HG03196 (cell line): ENCODE data around the gene UNC5B.
"Not testable (repeated sequence)": the region's sequence is repeated elsewhere in the genome, so short reads cannot be mapped to it uniquely, and the experiment has no call there.

Source experiments
- ATAC-seq: cut with Tn5 transposase; IDR thresholded peaks from one replicate; pipeline ENCODE4 v1.9.1; 2021; ENCODE audit not compliant: unreplicated experiment

The UNC5B gene

DNA sequence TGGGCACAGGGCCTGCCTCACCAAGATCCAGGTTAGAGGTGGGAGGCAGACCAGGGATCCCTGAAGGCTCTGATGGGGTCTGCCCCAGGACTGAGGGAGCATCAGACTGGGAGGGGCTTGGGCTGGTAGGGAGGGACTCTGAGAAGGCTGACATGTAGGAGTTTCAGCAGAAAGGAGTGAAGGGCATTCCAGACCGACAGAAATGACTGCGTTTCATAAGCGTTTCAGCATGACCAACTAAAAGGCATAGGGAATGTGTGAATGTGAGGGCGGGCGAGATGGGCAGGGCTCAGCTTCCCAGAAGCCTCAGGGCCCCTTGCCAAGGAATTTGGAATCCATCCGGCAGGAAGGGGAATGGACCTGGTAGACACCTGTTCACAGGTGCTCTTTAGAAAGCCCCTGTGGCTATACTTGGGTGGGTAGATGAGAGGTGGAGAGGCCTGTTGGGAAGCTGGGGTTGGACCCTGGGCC lies 81.8 kb downstream of the UNC5B start:
- no peak for ATAC-seq

DNA sequence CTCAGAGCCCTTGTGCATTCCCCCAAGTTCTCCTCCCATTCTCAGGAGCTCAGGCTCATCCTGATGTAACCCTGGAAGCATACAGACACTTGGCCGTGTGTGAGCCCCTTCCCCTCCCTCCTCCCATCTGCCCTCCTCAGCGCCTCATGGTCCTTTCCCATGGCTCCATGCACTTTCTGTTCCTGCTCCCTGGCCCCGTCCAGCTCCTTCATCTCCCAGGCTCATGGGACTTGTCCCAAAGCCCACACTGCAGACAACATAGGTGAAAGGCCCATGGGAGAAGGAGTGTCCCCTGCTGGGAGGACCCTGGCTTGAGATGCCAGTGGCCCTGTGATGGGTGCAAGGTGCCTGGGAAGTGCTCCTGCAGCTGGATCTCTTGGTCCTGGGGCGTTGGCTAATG lies 82.5 kb downstream of the UNC5B start:
- ATAC-seq = no peak

DNA sequence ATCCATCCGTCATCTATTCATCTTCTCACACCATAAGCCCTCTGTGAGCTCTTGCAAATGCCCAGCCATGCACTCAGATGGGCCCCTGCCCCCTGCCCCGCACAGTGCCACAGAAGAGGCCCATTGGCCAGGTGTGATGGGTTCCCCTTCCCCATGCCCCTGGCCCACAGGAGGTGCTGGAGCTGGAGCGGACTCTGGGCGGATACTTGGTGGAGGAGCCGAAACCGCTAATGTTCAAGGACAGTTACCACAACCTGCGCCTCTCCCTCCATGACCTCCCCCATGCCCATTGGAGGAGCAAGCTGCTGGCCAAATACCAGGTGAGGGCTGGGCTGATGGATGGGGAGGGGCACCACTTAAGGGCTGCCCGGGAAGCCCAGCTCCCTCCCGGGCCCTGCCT lies 83.3 kb downstream of the UNC5B start:
- ATAC-seq = no peak

DNA sequence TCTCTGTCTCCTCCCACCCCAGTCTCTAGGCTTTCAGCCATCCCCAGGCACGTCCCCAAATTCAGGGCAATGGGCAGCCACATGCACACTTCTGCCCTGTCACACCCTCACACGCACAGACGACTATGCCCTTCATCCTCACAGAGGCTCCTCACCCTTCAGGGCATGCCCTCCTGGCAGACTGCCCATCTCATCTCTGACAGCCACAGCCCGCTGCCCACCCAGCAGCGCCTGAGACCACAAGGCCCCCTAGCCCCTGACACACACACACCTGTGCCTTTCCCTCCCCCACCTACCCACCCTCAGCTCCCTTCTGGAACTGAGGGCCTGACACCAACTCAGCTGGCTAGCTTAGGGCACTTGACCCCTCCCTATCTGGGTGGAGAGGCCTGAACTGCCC lies 83.7 kb downstream of the UNC5B start:
- no peak for ATAC-seq

DNA sequence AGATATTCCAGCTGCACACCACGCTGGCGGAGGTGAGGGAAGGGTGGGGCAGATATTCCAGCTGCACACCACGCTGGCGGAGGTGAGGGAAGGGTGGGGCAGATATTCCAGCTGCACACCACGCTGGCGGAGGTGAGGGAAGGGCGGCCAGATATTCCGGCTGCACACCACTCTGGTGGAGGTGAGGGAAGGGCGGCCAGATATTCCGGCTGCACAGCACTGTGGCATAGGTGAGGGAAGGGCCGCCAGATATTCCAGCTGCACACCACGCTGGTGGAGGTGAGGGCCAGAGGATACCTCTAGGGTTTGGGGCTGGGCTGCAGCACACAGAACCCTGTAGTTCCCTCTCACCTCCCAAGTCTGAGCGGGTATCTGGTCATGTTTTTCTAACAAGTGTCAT lies 84.4 kb downstream of the UNC5B start:
- ATAC-seq = not testable (repeated sequence)

DNA sequence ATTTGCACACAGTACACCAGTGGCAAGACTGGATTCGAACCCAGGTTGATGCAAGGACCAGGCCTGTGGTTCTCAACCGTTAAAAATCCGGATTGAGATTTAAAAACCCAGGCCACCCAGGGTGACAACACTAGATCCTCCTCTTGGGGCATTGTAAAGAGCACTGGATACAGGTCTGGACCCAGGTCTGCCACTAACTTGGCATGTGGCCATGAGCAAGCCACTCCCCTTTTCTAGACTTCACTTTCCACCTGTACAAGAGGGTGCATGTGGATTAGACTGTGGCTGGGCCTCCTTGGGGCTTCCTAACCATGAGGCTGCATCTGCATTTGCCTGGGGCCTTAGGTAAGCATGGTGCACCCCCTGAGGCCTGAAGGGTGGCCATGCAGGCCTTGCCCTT lies 85.0 kb downstream of the UNC5B start:
- no peak for ATAC-seq

DNA sequence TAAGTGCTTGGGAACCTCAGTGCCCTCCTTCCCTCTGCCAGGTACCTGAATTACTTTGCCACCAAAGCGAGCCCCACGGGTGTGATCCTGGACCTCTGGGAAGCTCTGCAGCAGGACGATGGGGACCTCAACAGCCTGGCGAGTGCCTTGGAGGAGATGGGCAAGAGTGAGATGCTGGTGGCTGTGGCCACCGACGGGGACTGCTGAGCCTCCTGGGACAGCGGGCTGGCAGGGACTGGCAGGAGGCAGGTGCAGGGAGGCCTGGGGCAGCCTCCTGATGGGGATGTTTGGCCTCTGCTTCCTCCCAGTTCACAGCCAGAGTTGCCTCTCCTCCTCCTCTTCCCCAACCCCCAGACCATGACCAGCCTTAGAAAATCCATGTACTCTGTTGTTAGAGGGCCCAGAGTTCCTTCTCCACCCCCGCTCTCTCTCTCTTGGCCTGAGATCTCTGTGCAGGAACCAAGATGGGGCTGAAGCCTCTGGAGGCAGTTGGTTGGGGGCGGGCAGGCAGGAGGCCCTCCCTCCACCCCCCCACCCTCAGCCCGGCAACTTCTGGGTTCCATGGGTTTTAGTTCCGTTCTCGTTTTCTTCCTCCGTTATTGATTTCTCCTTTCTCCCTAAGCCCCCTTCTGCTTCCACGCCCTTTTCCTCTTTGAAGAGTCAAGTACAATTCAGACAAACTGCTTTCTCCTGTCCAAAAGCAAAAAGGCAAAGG lies 86.9 kb downstream of the UNC5B start:
- no peak for ATAC-seq

DNA sequence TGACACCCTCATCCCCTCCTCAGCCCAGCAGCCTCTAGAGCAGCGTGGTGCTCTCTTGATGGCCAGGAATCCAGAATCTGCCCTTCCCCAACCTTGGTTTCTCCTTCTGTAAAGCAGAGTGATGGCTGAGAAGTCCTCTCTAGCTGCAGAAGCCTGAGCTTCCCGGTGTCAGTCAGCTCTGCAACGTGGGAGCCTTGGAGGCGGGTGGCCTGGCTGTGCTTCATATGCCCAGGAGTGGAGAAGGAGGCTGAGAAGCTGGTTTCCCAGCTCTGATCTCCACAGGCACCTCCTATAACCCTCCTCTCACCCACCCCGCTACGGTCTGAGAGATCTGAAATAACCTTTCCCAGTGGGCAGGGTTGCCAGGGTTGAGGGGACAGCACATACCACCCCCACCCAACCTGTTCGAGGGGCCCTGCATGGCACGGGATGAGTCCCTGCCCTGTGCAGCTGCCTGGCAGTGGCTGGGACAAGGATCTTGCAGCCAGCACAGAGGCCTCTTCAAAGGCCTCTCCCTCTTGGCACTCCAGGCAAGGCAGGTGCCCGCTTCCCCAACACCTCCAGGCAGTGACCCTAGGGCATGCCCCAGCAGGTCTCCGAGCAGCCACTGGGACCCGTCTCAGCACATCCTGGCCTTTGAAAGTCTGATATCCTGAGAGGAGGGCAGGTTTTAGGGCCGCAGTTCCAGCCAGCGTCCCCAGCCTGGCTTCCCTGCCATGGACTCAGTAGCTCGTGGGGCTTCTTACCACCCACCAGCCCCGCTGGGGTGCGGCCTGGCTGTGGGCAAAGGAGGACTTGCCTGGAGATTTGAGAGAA lies 88.4 kb downstream of the UNC5B start:
- ATAC-seq = no peak

DNA sequence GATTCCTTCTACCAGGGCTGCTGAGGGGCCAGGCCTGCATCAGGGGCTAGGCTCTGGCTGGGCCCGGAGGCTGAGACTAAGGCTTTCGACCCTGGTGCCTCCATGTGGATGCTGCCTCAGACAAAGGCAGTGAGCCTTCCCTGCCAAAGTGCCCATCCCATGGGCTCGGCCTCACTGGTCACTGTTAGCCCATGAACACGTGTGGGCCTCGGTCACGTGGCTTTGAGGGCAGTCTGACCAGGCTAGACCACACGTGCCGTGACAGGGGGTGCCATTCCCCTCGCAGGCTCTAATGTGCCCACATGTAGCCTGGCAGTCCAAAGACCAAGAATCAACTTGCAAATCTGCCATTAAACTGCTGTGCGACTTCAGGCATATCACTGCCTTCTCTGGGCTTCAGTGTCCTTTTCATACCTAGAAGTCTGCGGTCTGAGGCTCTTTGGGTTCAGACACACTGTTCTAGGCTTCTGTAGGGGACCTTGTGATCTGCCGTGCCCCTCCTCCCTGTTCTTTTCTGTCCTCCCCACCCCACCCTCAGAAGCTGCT lies 89.1 kb downstream of the UNC5B start:
- no peak for ATAC-seq

DNA sequence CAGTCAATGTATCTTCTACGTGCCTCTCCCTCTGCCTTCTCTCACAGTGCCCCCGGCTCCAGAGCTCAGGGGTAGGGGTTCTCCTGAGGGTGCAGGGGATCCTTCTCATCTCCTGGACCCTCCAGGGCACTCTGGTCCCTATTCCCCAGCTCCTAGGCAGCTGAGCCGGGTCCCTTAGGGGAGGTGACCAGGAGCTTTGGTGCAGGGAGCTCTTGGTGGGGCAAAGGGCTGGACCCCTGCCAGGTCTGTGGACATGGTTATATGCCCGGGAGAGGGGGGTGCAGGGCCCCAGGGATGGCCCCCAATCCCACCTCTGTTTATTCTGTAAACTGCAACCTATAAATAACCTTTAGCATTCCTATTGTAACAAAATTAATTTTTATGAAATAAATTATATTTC lies 90.1 kb downstream of the UNC5B start:
- ATAC-seq = no peak

DNA sequence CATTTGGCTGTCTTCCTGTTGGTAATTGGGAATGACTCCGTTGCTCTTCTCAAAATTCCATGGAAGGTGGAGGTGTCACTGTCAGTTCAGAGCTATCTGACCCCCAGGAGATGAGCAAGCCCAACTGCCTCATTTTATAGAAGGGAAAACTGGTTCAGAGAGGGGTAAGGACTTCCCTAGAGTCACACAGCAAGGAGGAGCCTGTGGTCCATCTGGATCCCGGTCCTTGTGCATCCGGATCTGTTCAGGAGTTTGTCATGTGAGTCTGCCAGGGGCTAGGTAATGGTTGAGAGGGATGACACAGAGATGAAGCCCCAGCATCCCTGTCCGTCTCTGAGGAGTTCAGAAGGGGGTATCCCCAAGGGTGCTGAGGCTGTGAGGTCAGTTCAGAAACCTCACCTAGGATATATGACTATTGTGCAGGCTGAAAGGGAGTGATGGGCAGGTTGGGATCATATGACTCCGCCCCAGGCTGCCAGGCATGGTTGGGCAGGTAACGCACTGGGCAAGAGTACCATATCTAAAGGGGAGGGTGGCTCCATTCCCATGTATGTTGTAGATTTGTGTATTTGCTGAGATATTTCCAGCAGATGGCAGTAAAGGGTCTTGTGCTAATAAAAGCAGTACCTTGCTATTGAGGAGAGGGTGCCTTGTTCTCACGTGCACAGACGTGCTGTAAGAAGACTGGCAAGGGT lies 90.7 kb downstream of the UNC5B start:
- ATAC-seq = no peak

DNA sequence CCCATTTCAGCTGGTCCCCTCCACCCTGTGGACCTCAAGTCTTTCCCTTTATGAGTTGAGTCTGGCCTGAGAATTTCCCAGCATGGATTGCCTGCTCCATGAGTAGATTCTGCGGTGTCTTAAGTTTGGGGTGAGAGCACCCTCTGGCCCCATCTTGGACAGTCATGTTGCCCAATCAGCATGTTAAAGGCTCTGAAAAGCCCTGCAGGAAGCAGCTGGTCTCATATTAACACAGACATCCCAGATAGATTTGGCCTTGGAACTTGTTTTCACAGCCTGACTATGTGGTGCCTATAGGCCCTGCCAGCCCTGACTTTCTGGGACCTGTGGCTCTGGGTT lies 91.2 kb downstream of the UNC5B start:
- no peak for ATAC-seq

DNA sequence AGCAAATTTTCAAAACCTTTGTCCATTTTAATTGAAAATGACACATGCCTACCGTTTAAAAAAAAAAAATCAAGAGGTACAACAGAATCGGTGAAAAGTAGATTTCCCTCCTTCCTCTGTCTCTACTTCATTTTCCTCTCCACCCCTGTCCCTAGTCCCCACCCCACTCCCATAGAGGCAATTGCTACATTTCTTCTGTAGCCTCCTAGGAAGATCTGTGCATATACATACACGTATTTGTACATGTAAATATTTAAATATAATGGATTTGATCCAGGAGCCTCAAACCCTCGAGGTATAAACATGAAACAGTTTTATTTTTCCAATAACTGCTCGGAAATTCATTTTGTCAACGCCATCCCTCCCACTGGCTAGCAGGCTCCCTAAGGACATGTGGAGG lies 92.5 kb downstream of the UNC5B start:
- ATAC-seq = no peak

DNA sequence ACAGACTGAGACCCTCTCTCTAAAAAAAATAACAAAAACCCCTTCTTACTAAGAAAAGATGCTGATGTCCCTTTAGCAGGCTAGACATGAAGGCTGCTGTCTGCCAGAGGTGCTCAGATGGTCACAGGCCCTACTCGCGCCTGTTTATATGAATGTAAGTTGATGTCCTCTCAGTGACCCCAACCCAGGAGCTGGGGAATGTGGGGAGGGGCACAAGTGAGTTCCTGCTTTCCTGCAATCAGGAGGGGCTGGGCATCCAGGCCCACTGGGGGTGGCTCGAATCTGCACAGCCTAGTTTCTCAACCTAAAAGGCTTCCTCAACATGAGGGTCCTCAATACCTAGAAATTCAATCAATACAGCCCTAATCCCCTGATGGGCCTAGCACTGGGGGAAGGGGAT lies 94.6 kb downstream of the UNC5B start:
- no peak for ATAC-seq

DNA sequence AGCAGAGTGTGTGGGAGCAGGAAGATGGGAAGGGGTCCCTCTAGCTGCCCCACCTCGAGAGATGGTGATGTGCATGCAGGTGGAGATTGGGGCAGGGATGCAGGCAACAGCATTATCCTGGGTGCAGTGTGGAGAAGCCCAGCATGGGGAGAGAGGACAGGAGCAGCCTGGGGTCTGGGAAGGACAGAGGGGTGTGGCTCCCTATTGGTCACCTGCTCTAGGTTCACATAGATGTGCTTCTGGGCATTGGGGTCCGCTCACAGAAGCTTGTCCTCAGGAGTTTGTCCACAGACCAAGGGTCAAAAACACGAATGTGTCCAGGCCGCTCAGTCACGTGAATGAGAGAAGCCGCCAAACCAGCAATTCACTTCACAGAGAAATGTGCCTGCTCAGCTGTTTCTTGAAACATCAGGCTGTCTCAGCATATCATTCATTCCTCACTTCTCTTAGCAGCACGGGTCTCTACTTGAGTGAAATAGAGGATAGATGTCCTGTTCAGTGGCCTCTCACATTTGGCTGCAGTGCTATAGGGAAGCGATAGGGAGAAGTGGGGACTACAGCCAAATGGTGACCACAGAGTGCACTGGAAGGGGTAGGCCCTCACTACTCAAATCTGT lies 95.2 kb downstream of the UNC5B start:
- no peak for ATAC-seq

DNA sequence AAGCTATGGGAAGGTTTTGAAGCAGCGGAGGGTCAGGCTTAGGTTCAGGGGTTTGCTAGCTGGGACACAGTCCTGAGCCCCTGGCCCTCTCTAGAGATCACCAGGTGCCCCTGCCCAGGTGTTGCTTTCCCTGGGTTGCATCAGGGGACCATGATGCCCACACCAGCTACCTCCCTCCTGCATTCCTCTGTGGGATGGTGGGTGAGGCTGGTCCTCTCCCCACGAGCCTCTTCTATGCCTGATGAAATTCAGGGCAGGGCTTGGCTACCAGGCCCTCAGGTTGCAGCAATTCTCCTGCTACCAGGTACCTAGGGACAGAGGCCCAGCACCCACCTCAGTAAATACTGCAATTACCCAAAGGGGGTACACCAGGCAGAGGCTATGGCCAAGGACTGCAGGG lies 95.9 kb downstream of the UNC5B start:
- no peak for ATAC-seq

DNA sequence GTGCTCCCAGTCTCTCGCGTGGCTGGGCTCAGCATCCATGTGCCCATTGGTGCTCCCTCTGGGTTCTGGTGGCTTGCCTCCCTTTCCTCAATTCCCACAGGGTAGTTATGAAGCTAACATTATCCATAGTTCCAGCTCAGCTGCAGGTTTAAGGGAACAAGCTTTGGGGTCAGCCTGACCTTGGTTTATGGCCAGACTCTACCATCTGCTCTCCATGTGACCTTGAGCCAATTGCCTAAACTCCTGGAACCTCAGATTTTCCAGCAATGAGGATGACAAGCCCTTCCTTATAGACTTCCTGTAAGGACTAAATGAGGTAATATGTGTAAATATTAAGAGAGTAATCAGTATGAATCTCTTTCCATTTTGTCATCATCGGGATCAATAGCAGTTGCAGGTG lies 96.6 kb downstream of the UNC5B start:
- ATAC-seq = no peak

DNA sequence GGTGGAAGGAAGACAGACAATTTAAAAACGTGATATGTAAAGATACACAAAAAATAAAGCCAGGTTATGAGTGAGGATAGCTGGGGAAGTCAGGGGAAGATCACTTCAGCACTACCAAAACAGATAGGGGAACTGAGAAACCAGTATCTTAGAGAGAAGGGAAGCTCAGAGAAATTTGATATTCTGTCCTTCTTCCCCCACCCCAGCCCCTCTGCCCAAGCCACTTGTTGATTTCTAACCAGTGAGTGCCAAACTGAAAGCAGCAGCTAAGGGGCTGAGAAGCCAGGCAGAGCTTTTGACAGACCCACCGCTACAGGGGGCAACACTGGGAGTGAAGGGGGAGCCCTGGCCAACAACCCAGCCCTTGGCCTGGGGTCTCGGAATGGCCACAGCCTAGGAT lies 97.5 kb downstream of the UNC5B start:
- no peak for ATAC-seq

DNA sequence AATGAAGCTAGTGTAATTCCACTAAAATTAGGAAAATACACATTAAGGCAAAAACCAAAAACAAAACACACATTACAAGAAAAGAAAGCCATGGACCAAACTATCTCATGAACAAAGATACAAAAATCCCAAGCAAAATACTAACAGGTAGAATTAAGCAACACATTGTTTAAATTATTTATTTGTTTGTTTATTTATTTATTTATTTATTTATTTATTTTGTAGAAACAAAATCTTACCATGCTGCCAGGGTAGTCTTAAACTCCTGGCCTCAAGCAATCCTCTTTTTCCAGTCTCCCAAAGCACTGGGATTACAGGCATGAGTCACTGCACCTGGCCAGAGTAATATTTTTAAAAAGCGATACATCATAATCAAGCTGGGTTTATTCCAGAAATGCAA lies 99.8 kb downstream of the UNC5B start:
- ATAC-seq = no peak

DNA sequence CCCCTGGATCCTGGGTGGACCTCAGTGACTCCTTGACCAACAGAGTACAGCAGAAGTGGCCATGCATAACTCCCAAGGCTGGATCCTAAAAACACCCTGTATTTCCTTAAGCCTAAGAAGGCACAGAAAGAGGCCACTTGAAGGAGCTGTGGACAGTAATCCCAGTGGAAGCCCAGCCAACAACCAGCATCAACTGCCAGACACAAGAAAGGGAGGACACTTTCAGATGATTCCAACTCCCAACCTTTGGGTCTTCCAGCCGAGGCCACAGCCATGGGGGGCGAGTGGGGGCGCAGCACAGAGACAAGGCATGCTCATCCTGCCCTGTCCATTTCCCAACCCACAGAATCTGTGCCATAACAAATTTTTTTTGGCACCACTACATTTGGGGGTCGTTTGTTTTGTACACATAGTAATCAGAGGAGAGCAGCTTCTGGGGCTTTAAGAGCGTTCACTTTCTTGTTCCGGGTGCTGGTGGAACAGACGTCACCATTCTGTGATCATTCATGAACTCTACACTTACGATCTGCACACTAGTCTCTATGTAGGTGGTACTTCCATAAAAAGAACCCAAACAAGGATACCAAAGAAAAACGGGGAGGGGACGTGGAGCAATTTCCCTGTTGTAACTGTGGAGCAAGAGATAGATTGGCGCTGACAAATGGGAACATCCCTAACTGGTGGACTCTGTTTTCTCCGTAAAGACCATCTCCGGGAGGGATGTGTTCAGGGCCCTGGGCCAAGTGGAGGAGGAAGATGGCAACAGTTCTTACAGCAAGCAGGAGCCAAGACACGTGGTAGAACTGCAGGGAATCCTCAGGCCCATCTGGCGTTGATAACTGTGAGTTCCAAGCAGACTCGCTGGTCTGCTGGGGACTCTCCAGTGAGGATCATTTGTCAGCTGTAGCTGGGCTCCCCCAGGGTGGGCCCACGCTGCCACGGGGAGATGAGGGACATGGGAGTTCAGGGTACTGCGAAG lies 100.7 kb downstream of the UNC5B start:
- no peak for ATAC-seq
